Measurements from ENCODE around the gene NPR2.

The NPR2 gene

GRCh38 chr9:35832814-35833213 lies 41.4 kb downstream of the NPR2 start:
- DNase-seq (ENCODE audit: low spot score): no peak

GRCh38 chr9:35834260-35835215 lies 43.1 kb downstream of the NPR2 start:
- no peak for DNase-seq (ENCODE audit: low spot score)

GRCh38 chr9:35835216-35835632 lies 43.8 kb downstream of the NPR2 start:
- DNase-seq (ENCODE audit: low spot score): peak; percentile 50

- no peak for DNase-seq (ENCODE audit: low spot score)
Observed at GRCh38 chr9:35835766-35836165, 44.4 kb downstream of the NPR2 start.

- no peak for DNase-seq (ENCODE audit: low spot score)
Observed at GRCh38 chr9:35836595-35836994, 45.2 kb downstream of the NPR2 start.

GRCh38 chr9:35839926-35840325 lies 48.5 kb downstream of the NPR2 start:
- no peak for DNase-seq (ENCODE audit: low spot score)

- no peak for DNase-seq (ENCODE audit: low spot score)
Observed at GRCh38 chr9:35840881-35841644, 49.7 kb downstream of the NPR2 start.

GRCh38 chr9:35841645-35841900 lies 50.2 kb downstream of the NPR2 start:
- DNase-seq (ENCODE audit: low spot score): no peak

GRCh38 chr9:35842020-35842745 lies 50.8 kb downstream of the NPR2 start:
- no peak for DNase-seq (ENCODE audit: low spot score)

GRCh38 chr9:35842795-35843194 lies 51.4 kb downstream of the NPR2 start:
- no peak for DNase-seq (ENCODE audit: low spot score)

GRCh38 chr9:35844628-35845270 lies 53.4 kb downstream of the NPR2 start:
- peak; percentile 82 for DNase-seq (ENCODE audit: low spot score)

GRCh38 chr9:35845824-35846771 lies 54.7 kb downstream of the NPR2 start:
- DNase-seq (ENCODE audit: low spot score): no peak

GRCh38 chr9:35847792-35848572 lies 56.6 kb downstream of the NPR2 start:
- peak; percentile 77 for DNase-seq (ENCODE audit: low spot score)

GRCh38 chr9:35852267-35852815 lies 61.0 kb downstream of the NPR2 start:
- no peak for DNase-seq (ENCODE audit: low spot score)

GRCh38 chr9:35852876-35853865 lies 61.8 kb downstream of the NPR2 start:
- DNase-seq (ENCODE audit: low spot score): no peak

- DNase-seq (ENCODE audit: low spot score): no peak
Observed at GRCh38 chr9:35854091-35854762, 62.8 kb downstream of the NPR2 start.

GRCh38 chr9:35856206-35856605 lies 64.8 kb downstream of the NPR2 start:
- DNase-seq (ENCODE audit: low spot score): no peak

- DNase-seq (ENCODE audit: low spot score): no peak
Observed at GRCh38 chr9:35856882-35857281, 65.5 kb downstream of the NPR2 start.

Data from NAMALWA (cell line).